Measurements from ENCODE around the gene PHF2. TPM values are rescaled to one million over a fixed set of nuclear protein-coding genes. Genes with fewer than 3 reads are reported as not detected.

Gene PHF2
- total and polyA plus RNA-seq, 2 of the 8 experiments (the other 6 are each of a cell fraction or from before 2014, with no cell fraction given), result 3.4 to 9.4 TPM

DNA sequence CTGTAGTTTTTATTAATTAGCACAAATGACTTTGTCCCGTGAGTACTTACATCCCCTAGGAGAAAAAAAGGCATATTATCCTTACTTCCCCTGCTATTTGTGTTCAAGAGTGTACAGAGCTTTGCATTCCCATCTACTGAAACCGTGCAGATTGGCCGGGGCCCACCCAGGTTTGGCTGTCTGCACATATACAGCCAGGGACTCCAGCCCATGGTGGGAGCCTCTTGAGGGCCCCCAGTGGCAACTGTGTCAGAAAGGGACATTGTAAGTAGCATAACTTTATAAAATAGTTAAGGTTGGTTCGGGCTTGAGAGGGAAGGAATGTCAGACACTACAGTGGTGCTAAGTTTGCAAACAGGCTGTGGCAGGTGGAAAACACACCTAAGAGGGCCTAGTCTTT is 24.7 kb downstream of the PHF2 start (continued):
- TF ChIP-seq EGR1 (IDR thresholded peaks at IDR 0.05; ENCODE audit: borderline replicate concordance, low read depth, low read length) (no peak), SP1 (IDR thresholded peaks at IDR 0.05; ENCODE audit: low read depth, low read length) (no peak), SAP30 (IDR thresholded peaks at IDR 0.05; ENCODE audit: insufficient read depth, insufficient replicate concordance, low read length) (no peak), RAD21 (IDR thresholded peaks at IDR 0.05 in 1 of 2, conservative IDR thresholded peaks at IDR 0.05 in 1 of 2; ENCODE audit: low read depth in 2 of 2, low read length in 2 of 2) (no peak)

Data from H1 (cell line).